Panc1 (cell line): ENCODE data around the gene CACNB1.

Experiments used
- CTCF ChIP-seq: fragments of 450-650 bp; IDR thresholded peaks from 2 replicates; pipeline ENCODE4 v1.5.1; 2017; ENCODE audit warnings: mild to moderate bottlenecking
- POLR2AphosphoS5 ChIP-seq: IDR thresholded peaks from 2 replicates; pipeline ENCODE4 v1.6.1; 2012; ENCODE audit warnings: mild to moderate bottlenecking, low read depth, low read length, moderate library complexity
- TCF7L2 ChIP-seq: IDR thresholded peaks from 2 replicates; pipeline ENCODE4 v1.6.1; 2011; ENCODE audit warnings: mild to moderate bottlenecking, low read depth, low read length, inconsistent platforms

- no peak for TF ChIP-seq CTCF
- no peak for TF ChIP-seq POLR2AphosphoS5
- no peak for TF ChIP-seq TCF7L2
These were observed 72.2 kb downstream of the CACNB1 start for GRCh38 chr17:39125143-39125875.
